Measurements from ENCODE around the gene PRM2. TPM values are rescaled to one million over a fixed set of nuclear protein-coding genes. Genes with fewer than 3 reads are reported as not detected.

Gene PRM2, protein sequence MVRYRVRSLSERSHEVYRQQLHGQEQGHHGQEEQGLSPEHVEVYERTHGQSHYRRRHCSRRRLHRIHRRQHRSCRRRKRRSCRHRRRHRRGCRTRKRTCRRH
- total RNA-seq: not detected in 2 replicates

DNA sequence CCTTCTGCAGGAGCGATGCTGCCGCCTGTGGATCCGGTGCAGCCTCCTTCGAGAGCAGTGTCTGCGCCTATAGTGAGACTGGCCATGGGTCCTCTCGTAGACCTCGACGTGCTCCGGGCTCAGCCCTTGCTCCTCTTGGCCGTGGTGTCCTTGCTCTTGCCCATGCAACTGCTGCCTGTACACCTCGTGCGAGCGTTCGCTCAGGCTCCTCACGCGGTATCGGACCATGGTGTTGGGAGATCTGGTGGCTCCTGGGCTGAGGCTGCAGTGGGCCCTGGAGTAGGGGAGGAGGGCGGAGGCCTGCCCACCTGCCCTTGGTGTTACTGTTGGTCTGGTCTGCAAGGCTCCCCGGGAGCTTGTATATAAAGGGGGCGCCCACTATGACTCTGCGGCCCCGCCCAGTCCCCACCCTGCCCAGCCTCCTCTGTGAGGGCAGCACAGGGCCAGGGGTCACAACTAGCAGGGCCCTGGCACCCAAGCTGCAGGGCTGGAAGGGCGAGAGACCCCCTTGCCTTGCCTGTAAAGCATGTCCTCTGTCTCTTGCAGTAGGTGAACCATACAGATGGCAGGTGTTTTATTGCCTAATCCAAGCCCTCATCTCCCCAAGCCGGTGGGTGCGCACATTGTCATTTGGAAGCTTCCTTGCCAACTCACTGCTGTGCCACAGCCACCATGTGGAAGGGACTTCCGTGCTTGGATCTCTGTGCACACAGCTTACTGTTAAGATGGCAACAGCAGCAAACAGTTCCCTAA is at the start of gene PRM2:
TSS of gene PRM2 (minus strand) at position 338 of the 753 bp plus-strand sequence. CDS start at position 228, 110 bp downstream.

DNA sequence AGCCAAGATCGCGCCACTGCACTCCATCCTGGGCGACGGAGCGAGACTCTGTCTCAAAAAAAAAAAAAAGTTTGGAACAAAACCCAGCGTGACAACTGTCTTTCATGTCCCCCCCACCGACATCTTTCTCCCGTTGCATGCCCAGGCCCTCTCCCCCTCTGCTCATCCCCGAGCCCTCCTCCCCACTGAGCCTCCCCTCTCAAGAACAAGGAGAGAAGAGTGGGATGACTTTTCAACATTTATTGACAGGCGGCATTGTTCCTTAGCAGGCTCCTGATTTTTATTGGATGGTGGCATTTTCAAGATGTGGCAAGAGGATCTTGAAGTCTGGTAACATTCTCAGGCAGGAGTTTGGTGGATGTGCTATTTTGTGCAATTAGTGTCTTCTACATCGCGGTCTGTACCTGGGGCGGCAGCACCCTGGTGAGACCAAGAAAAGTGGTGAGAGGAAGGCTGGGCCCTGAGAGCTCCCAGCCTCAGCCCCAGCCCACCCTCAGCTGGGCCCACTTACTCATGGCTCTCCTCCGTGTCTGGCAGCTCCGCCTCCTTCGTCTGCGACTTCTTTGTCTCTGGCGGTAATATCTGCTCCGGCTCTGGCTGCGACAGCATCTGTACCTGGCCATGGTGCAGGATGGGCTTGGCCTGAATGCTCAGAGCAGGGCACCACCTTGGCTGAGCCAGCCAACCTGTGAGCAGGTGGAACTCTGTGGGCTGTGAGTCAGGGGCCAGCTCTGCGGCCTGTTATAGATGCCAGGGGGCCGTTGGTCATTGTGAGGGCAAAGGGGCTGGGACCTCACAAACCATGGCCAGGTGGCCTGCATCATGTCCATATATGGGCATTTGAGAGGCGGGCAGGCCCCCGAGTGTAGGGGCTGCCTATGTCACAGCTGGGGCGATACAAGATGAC is 4.6 kb upstream of the PRM2 start, which contains the start of gene PRM1:
TSS of gene PRM1 (minus strand) at position 715 of the 907 bp plus-strand sequence. CDS start at position 623, 92 bp downstream.

DNA sequence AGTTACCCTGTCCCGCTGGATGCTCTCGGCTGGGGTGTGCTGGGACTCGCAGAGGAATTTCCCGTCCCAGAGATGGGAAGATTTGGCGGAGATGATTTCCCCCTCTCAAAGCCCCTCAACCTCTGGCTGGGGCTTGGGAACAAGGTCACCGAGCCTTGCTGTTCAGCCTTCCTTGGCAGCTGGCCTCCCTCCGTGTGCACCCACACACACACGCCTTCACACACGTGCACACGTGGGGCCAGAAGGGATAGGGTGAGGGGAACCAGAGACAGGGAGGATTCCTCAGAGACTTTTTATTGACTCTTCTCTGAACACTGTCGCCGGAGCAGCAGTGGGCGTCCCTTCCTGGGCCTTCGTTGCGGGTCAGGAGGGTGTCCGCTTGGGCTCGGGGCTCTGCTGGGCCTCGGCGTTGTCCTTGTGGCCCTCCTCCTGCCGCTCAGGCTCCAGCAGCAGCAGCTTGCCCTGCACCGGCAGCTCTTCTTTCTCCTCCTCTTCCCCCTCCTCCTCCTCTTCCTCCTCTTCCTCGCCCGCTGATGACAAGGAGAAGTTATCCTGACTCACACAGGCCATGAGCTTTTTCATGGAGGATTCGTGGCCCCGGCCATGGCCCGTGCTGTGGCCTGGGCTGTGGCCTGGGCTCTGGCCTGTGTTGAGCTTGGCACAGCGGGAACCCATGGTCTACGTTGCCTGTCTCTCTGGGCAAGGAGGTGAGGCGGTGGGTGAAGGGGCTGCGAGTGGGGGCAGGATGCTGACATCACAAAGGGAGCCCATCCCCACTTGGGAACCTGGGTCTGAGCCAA is 3.2 kb downstream of the PRM2 start, which contains the start of gene PRM3:
TSS of gene PRM3 (minus strand) at position 709 of the 800 bp plus-strand sequence. CDS start at position 675, 34 bp downstream.

DNA sequence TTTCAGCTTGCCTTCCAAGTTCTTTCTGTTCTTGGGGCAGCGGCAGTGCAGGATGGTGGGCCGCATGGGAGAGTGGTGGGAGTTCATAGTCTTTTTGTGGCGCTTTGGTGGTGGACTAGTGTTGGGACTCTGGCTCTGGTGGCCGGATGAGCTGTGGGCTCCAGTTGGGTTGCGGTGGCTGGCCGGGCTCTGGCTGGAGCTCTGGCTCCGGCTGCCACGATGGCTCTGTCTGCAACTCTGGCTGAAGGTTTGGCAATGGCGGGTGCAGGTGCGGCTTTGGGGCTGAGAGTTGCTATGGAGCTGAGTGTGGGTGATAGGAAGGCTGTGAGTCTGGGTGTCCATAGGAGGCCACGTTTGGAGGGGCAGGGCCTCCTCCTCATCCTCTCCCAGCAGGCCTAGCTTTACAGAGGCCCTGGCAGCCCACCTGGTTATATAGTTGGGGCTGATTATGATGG is 7.3 kb downstream of the PRM2 start, which contains the start of gene TNP2:
TSS of gene TNP2 (minus strand) at position 405 of the 455 bp plus-strand sequence. CDS start at position 342, 63 bp downstream.

DNA sequence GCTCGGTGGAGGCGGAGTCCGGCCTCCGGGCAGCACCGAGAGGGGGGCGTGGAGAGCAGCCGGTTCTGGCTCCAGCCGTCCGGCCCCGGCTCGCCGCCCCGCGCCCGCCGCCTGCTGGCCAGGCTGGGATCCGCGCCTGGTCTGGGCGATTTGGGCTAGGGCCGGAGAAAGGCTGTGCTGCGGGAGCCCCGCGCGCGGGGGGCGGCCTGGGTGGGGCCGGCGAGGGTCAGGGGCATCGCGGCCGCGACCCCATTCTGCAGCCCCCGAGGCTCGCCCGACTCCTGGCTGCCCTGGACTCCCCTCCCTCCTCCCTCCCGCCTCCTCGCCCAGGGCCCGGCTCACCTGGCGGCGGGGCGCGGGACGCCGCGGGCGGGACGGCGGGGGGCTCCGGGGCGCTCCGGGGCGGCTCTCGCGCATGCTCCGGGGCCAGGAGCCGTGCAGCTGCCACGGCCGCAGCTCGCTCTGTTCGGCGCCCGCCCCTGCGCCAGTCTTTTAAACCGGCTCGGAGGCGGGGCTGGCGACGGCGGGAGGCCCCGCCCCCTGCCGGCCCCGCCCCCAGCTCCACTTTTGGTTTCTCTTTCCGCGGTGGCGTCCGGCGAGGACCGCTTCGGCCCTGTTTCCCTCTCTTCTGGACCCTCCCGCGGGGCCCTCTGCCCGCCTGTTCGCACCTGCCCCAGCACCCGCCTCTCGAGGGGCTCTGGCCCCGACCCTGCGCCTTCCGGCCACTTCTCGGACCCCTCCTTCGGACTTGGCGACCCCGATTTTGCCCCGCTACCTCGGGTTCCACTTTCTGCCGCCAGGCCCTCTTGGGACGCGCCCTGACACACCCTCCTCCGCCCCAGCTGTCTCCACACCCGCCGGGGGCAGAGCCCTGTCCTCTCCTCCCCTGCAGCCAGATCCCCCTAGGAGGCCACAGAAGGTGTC is 20.3 kb downstream of the PRM2 start, which contains the start of gene SOCS1:
TSS of gene SOCS1 (minus strand) at position 468 of the 924 bp plus-strand sequence. CDS start 726 bp downstream, outside the sequence.

Other genes starting within 250 kb of the PRM2 start
- 32.6 and 32.7 TPM in 2 replicates for gene SOCS1, start 20.3 kb downstream of the PRM2 start, total RNA-seq
- gene TNP2, start 7.2 kb downstream of the PRM2 start, total RNA-seq: not detected in 2 replicates
- not detected in 2 replicates for gene PRM3, start 2.9 kb downstream of the PRM2 start, total RNA-seq
- gene PRM1, start 4.8 kb upstream of the PRM2 start, total RNA-seq: not detected in 2 replicates
- gene RMI2, start 69.0 kb upstream of the PRM2 start, total RNA-seq: 4.3 and 10.5 TPM in 2 replicates